ENCODE measurements around the gene PRKD2.

DNA sequence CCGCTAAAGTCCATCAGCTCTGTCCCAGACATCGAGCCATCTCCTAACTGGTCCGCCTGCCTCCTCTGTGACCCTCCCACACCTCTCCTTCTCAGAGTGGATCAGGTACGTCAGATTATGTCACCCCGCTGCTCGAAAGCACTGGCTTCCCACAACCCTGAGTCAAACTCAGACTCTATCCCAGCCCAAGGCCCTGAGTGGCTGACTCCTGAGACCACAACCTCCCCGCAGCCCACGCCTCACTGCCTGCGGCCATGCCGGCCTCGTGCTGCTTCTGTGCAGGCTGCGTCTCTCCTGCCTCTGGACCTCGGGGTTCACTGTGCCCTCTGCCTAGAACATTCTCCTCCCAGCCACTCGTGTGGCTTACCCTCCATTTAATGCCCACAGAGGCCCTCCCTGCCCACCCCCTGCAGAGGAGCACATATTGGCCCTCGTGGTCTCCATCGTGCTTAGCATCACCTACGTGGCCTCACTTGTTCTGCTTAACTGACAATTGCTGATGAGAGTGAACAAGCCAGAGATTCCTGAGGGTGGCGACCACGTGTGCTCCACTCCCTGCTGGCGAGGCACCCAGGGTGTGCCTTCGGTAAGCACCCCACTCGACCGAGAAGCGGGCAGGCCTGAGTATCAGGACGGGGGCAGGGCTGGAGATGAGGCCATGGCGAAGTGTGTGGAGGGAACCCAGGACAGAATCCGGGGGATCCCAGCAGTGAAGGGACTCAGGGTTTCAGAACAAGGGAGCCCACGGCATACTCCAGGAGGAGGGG, 15.4 kb upstream of the PRKD2 start:
- no peak for TF ChIP-seq POLR2AphosphoS5 (IDR thresholded peaks at IDR 0.05)
- TF ChIP-seq, protein P1, sequence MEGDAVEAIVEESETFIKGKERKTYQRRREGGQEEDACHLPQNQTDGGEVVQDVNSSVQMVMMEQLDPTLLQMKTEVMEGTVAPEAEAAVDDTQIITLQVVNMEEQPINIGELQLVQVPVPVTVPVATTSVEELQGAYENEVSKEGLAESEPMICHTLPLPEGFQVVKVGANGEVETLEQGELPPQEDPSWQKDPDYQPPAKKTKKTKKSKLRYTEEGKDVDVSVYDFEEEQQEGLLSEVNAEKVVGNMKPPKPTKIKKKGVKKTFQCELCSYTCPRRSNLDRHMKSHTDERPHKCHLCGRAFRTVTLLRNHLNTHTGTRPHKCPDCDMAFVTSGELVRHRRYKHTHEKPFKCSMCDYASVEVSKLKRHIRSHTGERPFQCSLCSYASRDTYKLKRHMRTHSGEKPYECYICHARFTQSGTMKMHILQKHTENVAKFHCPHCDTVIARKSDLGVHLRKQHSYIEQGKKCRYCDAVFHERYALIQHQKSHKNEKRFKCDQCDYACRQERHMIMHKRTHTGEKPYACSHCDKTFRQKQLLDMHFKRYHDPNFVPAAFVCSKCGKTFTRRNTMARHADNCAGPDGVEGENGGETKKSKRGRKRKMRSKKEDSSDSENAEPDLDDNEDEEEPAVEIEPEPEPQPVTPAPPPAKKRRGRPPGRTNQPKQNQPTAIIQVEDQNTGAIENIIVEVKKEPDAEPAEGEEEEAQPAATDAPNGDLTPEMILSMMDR (IDR thresholded peaks at IDR 0.05) = no peak
